Breast epithelium (tissue), 4 donors: ENCODE measurements around the gene ARHGAP21. TPM values are rescaled to one million over a fixed set of nuclear protein-coding genes. Genes with fewer than 3 reads are reported as not detected.

Experiments
- DNase-seq, 2 donors: peaks; one replicate each; pipeline ENCODE4 v3.0.0-alpha.2; 2019; ENCODE audit warnings: low spot score in 2 of 2
- H3K27ac ChIP-seq, 2 donors: fragments of 200-600 bp; sonication (generic) in 1 of 2; one replicate each; pipeline ENCODE4 v1.5.1; 2016 to 2019; ENCODE audit warnings: mild to moderate bottlenecking in 1 of 2
- H3K27me3 ChIP-seq, 2 donors: fragments of 200-600 bp; sonication (generic) in 1 of 2; one replicate each; pipeline versions ENCODE4 v1.5.1 to v1.6.0; 2017 to 2019; ENCODE audit warnings: control low read depth in 1 of 2, mild to moderate bottlenecking in 1 of 2
- H3K36me3 ChIP-seq: fragments of 200-600 bp; one replicate; pipeline ENCODE4 v1.5.1; 2019
- H3K4me1 ChIP-seq, 2 donors: fragments of 200-600 bp; sonication (generic); one replicate each; pipeline ENCODE4 v1.5.1; 2016 to 2019; ENCODE audit warnings: control low read depth in 1 of 2
- H3K4me3 ChIP-seq, 3 donors: fragments of 200-600 bp; sonication (generic); 1 replicate in 2 of 3; 2 replicates in 1 of 3; pipeline ENCODE4 v1.5.1; 2016 to 2019; ENCODE audit warnings: mild to moderate bottlenecking in 3 of 3, moderate library complexity in 2 of 3
- H3K9me3 ChIP-seq, 2 donors: fragments of 200-600 bp; sonication (generic) in 1 of 2; one replicate each; pipeline ENCODE4 v1.5.1; 2016 to 2019; ENCODE audit warnings: control low read depth in 1 of 2
- CTCF ChIP-seq, 3 donors: fragments of 450-650 bp; IDR thresholded peaks; one replicate each; pipeline ENCODE4 v1.5.1; 2016 to 2017; ENCODE audit warnings: antibody characterized with exemption in 3 of 3, mild to moderate bottlenecking in 3 of 3, moderate library complexity in 3 of 3
- POLR2A ChIP-seq: fragments of 450-650 bp; IDR thresholded peaks from one replicate; pipeline ENCODE4 v1.6.1; 2016; ENCODE audit warnings: antibody characterized with exemption, mild to moderate bottlenecking, moderate library complexity
- POLR2AphosphoS5 ChIP-seq, 3 donors: sonication (generic); formaldehyde crosslinking; IDR thresholded peaks; one replicate each; pipeline ENCODE4 v1.6.1; 2017; ENCODE audit warnings: antibody characterized with exemption in 3 of 3
- intact Hi-C: fragments of 100-400 bp; cut with DNase I; formaldehyde crosslinking; loops from one replicate; pipeline ENCODE4 v1.15.1; 2023; ENCODE audit warnings: low total_unique reads
- total RNA-seq, 3 donors: library from RNA; depleted of rRNA; stranded (reverse); fragments of >200 nt; gene quantifications; one replicate each; pipeline ENCODE4 v1.1.0, GENCODE V29; 2016

ARHGAP21 gene
- total RNA-seq, 3 donors from 2014 or later = 67.5 to 203 (median 105) TPM

GRCh38 chr10:24680647-24681524 lies 42.8 kb downstream of the ARHGAP21 start:
- TF ChIP-seq POLR2AphosphoS5 (IDR thresholded peaks at IDR 0.05) = no peak
- Histone ChIP-seq H3K4me3 (no peak overlapping the region), H3K27ac (no peak overlapping the region), H3K9me3 (no peaks in the 10 kb centered on the region), H3K4me1 (peaks cover 0 to 6% of the 10 kb centered on the region in 2 donors), H3K36me3 (no peaks in the 10 kb centered on the region), H3K27me3 (no peaks in the 10 kb centered on the region)
- intact Hi-C loops = no loop called here
- no peak for DNase-seq

- DNase-seq = no peak
- intact Hi-C loops = no loop called here
- H3K4me3 ChIP-seq = no peak overlapping the region
- H3K36me3 ChIP-seq = no peaks in the 10 kb centered on the region
- no peaks in the 10 kb centered on the region for H3K9me3 ChIP-seq
- H3K4me1 ChIP-seq = peaks cover 0 to 6% of the 10 kb centered on the region in 2 donors
- H3K27me3 ChIP-seq = no peaks in the 10 kb centered on the region
- no peak for TF ChIP-seq POLR2A
- H3K27ac ChIP-seq = no peak overlapping the region
Measured at GRCh38 chr10:24678757-24679156, 44.9 kb downstream of the ARHGAP21 start.

GRCh38 chr10:24674892-24675632 lies 48.6 kb downstream of the ARHGAP21 start:
- Histone ChIP-seq H3K4me1 (no peaks in the 10 kb centered on the region), H3K27me3 (no peaks in the 10 kb centered on the region), H3K4me3 (no peak overlapping the region), H3K36me3 (no peaks in the 10 kb centered on the region), H3K9me3 (no peaks in the 10 kb centered on the region), H3K27ac (no peak overlapping the region)
- intact Hi-C loops = no loop called here
- DNase-seq = no peak
- TF ChIP-seq CTCF (IDR thresholded peaks at IDR 0.05) (no peak), POLR2AphosphoS5 (IDR thresholded peaks at IDR 0.05) (no peak), POLR2A (no peak)

- TF ChIP-seq POLR2AphosphoS5 (IDR thresholded peaks at IDR 0.05) = no peak
- no peak for TF ChIP-seq POLR2A
- no peak for TF ChIP-seq CTCF (IDR thresholded peaks at IDR 0.05)
- no peaks in the 10 kb centered on the region for H3K4me1 ChIP-seq
Measured at GRCh38 chr10:24670964-24671670, 52.6 kb downstream of the ARHGAP21 start.

GRCh38 chr10:24669285-24669852 lies 54.3 kb downstream of the ARHGAP21 start:
- no peaks in the 10 kb centered on the region for H3K9me3 ChIP-seq
- no peaks in the 10 kb centered on the region for H3K27me3 ChIP-seq
- intact Hi-C loops = no loop called here
- TF ChIP-seq CTCF (IDR thresholded peaks at IDR 0.05) (no peak), POLR2AphosphoS5 (IDR thresholded peaks at IDR 0.05) (no peak), POLR2A (no peak)
- no peak overlapping the region for H3K4me3 ChIP-seq
- no peak overlapping the region for H3K27ac ChIP-seq
- no peaks in the 10 kb centered on the region for H3K4me1 ChIP-seq
- DNase-seq = no peak
- no peaks in the 10 kb centered on the region for H3K36me3 ChIP-seq

More at GRCh38 chr10:24670964-24671670, 52.6 kb downstream of the ARHGAP21 start:
- no peak for DNase-seq
- no peak overlapping the region for H3K4me3 ChIP-seq
- H3K27ac ChIP-seq = no peak overlapping the region
- intact Hi-C loops = no loop called here
- H3K36me3 ChIP-seq = no peaks in the 10 kb centered on the region
- H3K27me3 ChIP-seq = no peaks in the 10 kb centered on the region
- no peaks in the 10 kb centered on the region for H3K9me3 ChIP-seq
